HG03432 (cell line): ENCODE data around the gene CBY1.

Experiments used
- ATAC-seq: cut with Tn5 transposase; IDR thresholded peaks from one replicate; pipeline ENCODE4 v1.9.1; 2021; ENCODE audit warnings: mild to moderate bottlenecking, moderate library complexity; ENCODE audit not compliant: unreplicated experiment

CBY1 gene

DNA sequence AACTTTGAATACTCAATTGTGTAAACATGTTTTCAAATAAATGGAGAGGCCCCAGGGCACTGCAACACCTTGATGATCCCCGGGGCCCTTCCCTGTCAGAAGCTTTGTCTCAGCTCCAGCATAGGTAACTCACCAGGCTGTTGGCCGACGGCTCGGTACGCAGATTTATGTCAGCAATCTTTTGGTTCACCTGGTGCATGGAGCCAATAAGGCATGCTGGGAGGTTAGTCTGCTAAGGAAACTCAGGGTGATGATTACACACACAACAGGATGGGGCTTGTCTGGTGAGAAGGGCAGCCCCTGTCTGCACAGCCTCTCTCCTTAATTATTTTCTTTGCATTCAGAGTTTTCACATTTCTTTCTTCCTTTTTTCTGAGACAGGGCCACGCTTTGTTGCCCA, 11.0 kb upstream of the CBY1 start:
- no peak for ATAC-seq

DNA sequence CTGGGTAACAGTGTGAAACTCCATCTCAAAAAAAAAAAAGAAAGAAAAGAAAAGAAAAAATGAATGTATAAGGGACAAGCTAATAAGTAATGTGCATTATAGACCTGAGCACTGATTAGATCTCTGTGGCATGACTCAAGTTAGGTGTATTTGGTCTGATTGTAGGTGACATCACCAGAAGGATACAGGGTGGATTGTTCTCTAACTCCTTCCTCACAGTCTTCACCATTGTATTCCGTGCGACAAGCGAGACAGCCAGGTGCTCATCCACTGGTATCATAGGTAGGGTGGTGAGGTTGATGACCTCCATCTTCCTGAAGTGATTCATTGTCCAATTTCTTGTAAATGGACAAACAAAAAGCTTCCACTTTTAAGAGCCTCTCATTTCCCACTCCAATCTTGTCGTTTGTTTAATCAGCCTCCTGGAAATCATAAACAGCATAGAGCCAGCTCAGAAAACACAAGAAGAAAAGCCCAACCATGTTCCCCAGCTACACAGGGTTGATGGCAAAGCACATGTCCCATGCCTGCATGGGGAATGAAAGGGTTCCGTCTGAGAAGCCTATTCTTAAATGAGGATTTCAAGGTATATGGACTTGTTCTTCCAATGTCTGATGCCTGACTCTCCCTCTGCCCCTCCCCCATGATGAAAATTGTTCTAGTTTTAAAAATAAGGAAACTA, 6.5 kb upstream of the CBY1 start:
- no peak for ATAC-seq

DNA sequence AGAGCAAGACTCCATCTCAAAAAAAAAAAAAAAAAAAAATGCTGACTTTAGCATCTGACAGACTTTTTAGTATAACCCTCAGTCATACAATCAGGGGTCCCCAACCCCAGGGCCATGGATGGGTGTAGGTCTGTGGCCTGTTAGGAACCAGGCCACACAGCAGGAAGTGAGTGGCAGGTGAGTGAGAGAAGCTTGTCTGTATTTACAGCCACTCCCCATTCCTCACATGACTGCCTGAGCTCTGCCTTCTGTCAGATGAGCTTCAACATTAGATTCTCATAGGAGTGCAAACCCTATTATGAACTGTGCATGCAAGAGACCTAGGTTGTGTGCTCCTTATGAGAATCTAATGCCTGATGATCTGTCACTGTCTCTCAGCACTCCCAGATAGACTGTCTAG, 3.6 kb upstream of the CBY1 start:
- no peak for ATAC-seq

DNA sequence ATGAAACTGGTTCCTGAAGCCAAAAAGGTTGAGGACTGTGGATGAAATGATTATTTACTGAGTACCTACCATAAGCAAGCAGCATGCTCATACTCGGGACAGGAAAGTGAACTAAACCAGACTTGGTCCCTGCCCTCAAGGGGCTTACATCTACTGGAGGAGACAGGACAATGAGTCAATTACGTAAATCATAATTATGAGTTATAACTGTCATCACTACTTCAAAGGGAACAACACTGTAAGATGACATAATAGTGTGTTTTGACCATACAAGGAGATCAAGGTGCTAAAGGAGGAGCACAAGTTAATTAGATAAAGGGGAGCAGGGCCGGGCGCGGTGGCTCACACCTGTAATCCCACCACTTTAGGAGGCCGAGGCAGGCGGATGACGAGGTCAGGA, 2.7 kb upstream of the CBY1 start:
- ATAC-seq = no peak

DNA sequence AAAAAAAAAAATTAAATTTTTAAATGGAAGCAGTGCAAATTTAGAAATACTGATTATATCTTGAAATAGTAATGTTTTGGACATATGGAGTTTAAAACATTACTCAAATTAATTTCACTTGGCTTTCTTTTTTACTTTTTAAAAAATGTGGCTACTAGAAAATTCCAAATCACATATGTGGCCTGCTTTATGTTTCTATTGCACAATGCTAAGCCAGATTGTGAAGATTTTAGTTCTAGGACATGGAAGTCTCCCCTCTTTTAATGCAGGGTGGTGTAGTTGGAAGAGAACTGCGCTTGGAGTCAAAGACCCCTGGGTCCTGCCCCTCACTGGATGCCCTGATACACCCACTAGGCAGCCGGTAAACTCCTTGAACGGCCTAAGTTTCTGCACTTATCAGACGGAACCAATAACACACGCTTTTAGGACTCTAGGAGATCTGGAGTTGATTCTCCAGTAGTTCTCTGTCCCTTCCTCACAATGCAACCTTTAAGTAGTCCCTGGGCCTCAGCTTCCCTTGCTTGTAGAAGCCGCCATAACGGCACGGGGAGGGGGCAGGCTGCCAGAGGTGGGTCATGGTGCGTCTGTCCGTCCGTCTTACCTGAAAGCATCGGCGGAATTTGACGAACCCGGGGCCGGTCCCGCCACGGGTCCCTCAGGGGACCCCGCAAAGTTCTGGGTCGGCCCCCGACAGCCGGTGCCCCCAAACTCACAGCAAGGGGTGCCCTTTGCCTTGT, 751 bp upstream of the CBY1 start:
- ATAC-seq = no peak

DNA sequence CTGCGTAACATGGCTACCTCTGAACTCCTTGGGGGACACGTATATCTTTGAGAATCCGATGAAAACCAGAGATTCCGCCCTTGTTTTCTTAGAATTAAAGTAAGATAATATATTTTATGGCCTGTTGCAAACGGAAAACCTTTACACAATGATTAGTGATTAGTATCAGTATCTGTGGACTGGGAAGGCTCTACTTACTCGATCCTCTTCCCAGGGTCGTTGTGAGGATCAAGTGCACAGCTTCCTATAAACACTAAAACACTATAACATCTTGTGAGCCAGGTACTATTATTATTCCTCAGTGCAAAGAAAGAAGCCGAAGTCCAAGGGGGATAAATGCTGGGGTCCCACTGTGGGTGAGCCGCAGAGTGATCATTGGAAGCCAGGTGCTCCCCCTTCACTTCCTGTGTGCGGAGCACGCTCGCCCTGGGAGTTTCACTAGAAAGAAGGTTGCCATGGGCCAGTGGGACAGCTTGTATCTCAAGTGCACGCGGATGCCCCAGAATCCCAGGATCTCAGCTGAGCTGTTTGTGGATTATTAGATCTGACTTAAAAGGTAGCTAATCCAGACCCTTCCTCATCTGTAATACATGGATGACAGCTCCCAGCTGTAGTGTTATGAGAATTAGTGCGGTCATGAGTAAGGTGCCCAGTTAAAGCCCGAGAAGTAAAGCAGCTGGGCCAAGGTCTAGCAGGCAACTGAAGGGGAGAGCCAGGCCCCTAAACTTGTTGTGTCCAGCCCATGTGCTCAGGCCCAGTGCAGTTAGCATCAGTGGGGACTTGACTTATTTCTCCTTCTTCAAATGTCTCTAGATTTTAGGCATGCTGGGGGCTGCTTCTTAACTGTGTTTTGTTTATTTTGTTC, 839 bp downstream of the CBY1 start:
- peak; percentile 41 for ATAC-seq

DNA sequence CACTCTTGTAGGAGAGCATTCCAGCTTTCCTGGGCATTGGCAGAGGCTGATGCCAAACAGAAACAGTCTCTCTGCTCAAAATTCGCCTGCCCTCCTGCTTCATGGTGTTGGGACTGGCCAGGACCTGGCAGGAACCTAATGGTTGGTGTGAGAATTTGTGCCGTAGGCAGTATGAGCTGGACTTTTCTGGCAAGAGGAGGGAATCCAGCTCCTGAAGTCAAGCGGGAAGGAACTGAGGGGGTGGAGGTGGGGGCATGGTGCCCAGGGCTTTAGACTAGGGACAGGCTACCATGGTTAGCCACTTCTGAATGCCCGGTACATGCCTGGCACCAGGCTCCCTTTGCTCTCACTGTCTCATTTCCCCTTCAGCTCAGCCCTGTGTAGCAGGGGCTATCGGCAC, 18.4 kb downstream of the CBY1 start:
- ATAC-seq = no peak

DNA sequence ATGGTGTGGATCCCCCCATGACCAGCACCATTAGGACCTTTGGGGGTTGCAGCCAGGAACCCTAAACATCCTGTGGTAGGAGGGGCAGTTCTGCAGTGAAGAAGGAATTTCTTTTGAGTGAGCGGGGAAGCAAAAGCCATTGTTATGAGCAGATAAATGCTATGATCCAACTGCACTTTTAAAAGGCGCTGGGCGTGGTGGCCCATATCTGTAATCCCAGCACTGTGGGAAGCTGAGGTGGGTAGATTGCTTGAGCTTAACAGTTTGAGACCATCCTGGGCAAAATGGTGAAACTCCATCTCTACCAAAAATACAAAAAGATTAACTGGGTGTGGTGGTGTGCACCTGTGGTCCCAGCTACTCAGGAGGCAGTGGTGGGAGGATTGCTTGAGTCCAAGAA, 19.4 kb downstream of the CBY1 start:
- ATAC-seq = no peak

DNA sequence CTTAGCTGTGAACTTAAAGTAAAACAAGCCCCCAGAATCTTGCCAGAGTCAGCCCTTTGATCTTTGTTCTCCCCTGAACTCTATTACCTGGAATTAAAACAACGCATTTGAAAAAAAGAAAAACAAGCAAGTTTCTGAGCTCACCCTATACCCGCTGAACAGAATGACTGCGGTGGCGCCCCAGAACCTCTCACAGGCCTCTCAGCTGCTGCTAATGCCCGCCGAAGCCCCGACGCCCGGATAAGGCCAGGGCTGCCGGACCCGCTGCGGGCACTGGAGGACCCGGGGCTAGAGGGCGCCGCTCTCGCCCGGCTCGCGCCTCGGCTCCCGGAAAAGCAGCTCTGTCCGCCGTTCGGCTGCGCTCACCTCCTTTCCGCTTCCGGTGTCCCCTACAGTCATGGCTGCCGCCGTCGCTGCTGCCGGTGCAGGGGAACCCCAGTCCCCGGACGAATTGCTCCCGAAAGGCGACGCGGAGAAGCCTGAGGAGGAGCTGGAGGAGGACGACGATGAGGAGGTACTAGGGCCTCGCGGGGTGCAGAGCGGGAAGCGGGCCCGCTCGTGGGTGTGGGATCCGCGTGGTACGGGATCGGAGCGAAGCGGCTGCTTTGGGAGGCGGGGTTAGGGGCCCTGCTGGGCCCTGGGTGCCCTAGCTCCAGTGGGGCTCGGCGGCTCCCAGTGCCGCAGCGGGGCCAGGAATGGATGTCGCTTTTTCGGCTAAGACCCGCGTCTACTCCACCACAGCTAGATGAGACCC, 25.3 kb downstream of the CBY1 start, which contains the start of gene TOMM22:
TSS of gene TOMM22 (plus strand) at position 376 of the 754 bp plus-strand sequence. CDS start at position 398, 22 bp downstream.
- ATAC-seq = peak; percentile 95

DNA sequence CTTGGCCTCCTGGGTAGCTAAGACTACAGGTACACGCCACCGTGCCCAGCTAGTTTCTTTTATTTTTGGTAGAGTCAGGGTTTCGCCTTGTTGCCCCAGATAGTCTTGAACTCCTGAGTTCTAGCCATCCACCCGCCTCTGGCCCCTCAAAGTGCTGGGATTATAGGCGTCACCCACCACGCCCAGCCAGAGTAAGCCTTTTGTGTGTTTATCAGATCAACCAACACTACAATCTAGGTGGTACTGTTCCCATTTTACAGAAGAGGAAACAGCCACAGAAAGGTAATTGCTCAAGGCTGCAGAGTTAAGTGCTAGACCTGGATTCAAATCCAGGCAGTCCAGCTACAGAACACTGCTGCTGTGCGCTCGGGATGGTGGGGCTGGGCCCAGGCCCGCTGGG, 28.5 kb downstream of the CBY1 start:
- ATAC-seq = no peak

DNA sequence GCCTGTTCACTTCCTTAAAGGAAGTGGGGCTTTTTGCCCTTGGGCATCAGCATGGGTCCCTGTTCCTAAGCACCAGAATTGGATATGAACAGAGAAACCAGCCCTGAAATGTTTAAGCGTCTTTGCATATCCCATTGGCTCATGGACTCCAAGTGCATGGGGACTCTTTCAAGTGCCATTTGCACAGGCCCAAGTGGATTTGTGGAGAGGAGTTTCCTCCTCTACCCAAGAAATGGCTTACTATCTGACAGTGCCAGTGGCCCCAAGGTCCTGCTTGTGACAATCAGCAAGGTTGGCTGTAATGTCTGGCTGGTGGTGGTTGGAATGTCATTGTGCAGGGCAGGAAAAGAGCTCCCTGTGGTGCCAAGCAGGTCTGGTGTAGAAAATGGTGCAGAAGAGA, 29.3 kb downstream of the CBY1 start:
- ATAC-seq = no peak

DNA sequence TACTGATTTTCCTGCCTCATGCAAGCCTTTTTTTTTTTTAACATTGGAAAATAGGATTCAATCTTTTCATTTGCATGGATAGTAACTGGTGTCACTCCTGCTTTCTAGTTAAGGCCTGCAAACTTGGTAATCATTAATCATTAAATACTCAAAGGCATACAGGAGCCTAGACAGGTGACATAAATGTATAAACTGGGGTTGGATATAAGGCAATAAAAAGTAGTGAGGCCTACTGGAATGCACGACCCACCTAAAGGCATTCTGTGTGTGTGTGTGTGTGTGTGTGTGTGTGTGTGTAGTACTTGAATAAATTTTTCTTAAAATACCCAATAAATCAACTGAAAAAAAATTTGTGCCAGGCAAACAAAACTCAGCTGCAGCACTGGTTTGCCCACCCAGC, 33.2 kb downstream of the CBY1 start:
- no peak for ATAC-seq

DNA sequence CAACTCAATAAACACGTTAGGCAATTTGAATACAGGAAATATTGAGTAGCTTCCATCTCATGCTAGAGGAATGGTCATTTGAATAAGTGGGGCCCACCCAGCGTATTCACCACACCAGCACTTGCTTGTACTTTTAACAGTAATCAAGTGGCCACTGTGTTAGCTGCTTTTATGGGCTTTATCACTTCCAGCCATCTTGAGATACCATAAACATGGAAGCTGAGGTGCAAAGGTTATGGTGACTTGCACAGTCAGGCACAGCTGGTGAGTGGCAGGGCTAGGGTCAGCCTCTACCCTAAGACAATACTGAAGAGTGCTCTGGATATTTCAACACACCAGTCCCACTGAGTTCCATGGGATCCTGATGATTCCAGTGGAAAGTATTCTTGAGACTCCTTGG, 37.6 kb downstream of the CBY1 start:
- no peak for ATAC-seq

DNA sequence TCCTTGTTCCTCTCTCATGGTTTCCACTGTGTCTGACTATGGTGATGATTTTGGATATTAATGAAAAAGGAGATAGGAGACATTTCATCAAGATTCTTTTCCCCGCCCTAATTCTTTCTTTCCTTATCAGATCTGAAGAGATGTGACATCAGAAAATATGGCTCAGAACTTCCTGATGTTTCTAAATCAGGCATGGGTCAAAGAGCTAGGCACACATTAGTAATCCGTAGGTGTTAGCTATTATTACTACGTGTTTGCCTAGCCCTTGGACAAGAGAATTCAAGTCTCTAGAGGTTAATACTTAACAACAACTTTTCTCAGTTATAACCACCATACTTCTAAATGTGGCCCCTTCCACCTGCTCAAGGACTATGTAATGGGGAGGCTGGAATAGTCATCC, 38.5 kb downstream of the CBY1 start:
- no peak for ATAC-seq

DNA sequence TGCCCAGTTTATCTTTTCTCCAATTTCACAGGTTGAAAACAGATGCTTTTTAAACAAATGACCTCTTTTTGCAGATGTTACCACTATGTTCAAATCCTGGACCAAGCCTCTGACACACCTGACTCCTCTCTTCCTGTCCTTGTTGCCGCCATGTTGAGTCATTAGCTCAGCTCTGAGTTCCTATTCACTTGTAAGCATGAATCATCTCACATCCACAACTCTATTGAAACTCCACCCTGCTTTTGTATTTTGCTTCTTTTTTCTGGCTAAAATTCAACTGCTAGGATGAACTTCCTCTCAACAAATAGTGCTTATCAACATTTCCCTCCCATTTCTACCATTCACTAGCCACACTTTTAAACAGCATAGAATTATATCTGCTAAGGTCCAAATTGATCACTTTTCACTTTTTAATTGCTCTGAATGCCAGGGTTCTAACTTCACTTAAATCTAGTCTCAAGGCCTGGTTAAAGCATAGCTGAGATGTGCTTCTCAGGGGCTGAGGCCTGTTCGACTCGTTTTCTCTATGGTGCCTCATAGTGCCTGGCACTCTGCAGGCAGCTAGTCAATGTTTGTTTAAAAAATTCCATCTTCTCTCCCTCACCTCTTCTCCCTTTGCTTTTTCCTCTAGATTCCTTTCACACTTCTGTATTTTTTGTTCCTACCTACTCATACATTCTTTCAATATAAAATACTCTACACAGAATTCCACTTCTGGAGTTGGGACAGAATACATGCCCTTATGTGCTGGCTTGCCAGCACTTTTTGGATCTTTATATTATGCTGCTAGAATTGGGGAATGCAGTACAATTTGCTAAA, 40.4 kb downstream of the CBY1 start:
- no peak for ATAC-seq

DNA sequence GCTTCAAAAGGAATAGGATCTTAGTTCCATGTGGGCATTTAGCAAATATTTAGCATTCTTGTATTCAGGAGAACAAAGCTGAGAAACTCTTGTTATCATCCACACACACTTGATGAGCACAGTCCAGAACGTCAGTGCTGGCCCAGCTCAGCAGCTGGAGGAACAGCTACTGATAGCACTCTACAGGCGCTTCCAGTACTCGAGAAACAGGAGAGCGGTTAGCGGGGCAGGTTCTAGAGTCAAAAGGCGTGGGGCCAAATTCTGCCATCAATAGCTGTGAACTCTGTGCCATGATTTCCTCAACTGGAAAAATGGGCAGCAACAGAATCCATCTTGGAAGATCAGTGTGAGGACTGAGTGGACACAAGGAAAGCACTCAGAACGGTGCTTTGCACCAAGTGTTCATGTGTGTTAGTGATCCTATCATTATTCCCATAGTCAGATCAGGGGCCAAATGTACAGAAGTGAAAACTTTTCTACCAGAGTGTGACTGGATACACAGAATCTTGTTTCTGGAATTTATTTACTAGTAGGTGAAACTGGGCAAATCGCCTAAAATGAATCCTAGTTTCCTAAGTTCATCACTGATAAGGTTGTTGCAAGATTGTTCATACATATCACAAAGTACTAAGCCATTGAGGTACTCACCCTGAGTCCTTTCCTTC, 41.1 kb downstream of the CBY1 start:
- no peak for ATAC-seq

DNA sequence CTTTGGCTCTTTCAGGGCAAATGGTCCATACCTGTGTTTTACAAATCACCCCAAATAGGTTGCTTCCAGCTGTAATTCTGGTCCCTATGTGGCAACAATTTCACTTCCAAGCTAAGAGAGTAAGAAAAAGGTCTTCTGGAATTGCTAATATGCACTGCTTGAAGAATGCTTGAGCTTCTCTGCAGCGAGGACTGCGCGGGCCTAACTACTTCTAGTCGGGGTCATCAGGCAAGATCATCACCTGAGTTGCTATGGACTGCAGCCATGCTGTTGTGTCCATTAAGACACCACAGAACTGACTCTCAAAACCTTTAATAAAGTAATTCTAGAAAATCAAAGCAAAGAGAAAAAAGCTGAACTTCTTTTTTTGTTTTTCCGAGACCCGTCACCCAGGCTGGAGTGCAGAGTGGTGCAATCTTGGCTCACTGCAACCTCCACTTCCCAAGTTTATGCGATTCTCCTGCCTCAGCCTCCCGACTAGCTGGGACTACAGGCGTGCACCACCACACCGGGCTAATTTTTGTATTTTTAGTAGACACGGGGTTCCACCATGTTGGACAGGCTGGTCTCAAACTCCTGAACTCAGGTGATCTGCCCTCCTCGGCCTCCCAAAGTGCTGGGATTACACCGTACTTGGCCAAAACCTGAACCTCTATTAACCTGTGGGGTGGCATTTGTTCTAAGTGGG, 42.1 kb downstream of the CBY1 start:
- ATAC-seq = no peak

DNA sequence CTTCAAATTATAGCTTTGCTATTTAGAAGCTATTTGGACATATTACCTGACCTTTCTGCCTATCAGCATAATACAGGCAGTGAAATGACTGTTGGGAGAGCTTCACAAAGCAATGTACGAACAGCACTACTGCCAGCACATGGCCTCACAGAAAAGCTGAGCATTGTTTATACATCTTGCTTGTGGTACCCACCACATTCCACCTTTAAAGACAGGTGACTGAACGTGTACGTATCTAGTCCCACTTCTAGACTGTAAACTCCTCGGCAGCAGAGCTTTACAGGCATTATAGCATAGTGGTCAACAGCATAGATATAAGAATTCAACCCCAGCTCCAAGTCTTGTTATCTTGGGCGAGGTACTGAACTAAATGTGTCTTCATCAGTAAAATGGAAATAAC, 42.7 kb downstream of the CBY1 start:
- no peak for ATAC-seq

DNA sequence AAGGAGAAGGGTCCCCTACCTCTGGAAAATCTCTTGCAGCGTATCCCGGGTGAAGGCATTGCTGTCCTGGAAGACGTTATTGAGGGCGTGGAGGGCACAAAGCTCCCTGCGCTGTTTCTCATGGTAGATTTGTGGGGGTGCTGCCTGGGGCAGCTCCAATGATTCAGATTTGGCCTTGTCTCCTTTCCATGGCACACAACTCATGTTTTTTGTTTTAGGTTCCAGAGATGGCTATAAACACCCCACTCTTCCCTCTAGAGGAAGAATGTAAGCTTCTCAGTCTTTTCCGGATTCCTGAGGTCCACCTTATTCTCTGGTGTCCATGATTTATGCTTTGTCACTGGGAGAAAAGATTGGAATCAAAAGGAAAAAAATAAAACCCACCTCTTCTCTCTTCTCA, 43.3 kb downstream of the CBY1 start:
- ATAC-seq = no peak
